H1 (cell line): ENCODE results near the gene SYT13. TPM values are rescaled to one million over a fixed set of nuclear protein-coding genes. Genes with fewer than 3 reads are reported as not detected.

Source experiments
- EGR1 ChIP-seq: IDR thresholded peaks from 2 replicates; pipeline ENCODE4 v1.6.1; 2011; ENCODE audit warnings: low read depth, low read length, borderline replicate concordance
- PHF8 ChIP-seq: fragments of 200-600 bp; sonication (generic); conservative IDR thresholded peaks from 2 replicates; pipeline ENCODE4 v1.7.1; 2012; ENCODE audit warnings: low read depth, mild to moderate bottlenecking, inconsistent platforms, low read length, moderate library complexity
- polyA plus RNA-seq, 7 experiments: library from polyadenylated mRNA; depleted of rRNA in 3 of 7; stranded (reverse) in 5 of 7; unstranded in 2 of 7; fragments of >200 nt in 5 of 7; fragments of 200-250 nt in 2 of 7; gene quantifications; 1 replicate in 5 of 7; 2 replicates in 1 of 7; 4 replicates in 1 of 7; pipeline versions ENCODE4 v1.2.1 to v1.2.3, GENCODE V29; 2011 to 2013; ENCODE audit warnings: missing spikeins in 2 of 7, mixed read lengths in 2 of 7
- total RNA-seq: library from RNA; stranded (reverse); fragmentation: NEBNext Ultra II Directional; extraction: Animal tissue kit (Norgen Biotek cat#: 25700); gene quantifications from 2 replicates; pipeline ENCODE4 v1.2.1, GENCODE V29; 2021
- TF ChIP-seq, protein P1 (sequence below): fragments of 300-600 bp; sonication (generic); IDR thresholded peaks from 2 replicates; pipeline ENCODE4 v1.7.1; 2012; ENCODE audit warnings: low read length, moderate library complexity, mild to moderate bottlenecking, inconsistent platforms; ENCODE audit not compliant: insufficient replicate concordance

Gene SYT13
- total and polyA plus RNA-seq, 2 of the 8 experiments (the other 6 are each of a cell fraction or from before 2014, with no cell fraction given) = 4.8 to 13.2 TPM

- TF ChIP-seq, protein P1, sequence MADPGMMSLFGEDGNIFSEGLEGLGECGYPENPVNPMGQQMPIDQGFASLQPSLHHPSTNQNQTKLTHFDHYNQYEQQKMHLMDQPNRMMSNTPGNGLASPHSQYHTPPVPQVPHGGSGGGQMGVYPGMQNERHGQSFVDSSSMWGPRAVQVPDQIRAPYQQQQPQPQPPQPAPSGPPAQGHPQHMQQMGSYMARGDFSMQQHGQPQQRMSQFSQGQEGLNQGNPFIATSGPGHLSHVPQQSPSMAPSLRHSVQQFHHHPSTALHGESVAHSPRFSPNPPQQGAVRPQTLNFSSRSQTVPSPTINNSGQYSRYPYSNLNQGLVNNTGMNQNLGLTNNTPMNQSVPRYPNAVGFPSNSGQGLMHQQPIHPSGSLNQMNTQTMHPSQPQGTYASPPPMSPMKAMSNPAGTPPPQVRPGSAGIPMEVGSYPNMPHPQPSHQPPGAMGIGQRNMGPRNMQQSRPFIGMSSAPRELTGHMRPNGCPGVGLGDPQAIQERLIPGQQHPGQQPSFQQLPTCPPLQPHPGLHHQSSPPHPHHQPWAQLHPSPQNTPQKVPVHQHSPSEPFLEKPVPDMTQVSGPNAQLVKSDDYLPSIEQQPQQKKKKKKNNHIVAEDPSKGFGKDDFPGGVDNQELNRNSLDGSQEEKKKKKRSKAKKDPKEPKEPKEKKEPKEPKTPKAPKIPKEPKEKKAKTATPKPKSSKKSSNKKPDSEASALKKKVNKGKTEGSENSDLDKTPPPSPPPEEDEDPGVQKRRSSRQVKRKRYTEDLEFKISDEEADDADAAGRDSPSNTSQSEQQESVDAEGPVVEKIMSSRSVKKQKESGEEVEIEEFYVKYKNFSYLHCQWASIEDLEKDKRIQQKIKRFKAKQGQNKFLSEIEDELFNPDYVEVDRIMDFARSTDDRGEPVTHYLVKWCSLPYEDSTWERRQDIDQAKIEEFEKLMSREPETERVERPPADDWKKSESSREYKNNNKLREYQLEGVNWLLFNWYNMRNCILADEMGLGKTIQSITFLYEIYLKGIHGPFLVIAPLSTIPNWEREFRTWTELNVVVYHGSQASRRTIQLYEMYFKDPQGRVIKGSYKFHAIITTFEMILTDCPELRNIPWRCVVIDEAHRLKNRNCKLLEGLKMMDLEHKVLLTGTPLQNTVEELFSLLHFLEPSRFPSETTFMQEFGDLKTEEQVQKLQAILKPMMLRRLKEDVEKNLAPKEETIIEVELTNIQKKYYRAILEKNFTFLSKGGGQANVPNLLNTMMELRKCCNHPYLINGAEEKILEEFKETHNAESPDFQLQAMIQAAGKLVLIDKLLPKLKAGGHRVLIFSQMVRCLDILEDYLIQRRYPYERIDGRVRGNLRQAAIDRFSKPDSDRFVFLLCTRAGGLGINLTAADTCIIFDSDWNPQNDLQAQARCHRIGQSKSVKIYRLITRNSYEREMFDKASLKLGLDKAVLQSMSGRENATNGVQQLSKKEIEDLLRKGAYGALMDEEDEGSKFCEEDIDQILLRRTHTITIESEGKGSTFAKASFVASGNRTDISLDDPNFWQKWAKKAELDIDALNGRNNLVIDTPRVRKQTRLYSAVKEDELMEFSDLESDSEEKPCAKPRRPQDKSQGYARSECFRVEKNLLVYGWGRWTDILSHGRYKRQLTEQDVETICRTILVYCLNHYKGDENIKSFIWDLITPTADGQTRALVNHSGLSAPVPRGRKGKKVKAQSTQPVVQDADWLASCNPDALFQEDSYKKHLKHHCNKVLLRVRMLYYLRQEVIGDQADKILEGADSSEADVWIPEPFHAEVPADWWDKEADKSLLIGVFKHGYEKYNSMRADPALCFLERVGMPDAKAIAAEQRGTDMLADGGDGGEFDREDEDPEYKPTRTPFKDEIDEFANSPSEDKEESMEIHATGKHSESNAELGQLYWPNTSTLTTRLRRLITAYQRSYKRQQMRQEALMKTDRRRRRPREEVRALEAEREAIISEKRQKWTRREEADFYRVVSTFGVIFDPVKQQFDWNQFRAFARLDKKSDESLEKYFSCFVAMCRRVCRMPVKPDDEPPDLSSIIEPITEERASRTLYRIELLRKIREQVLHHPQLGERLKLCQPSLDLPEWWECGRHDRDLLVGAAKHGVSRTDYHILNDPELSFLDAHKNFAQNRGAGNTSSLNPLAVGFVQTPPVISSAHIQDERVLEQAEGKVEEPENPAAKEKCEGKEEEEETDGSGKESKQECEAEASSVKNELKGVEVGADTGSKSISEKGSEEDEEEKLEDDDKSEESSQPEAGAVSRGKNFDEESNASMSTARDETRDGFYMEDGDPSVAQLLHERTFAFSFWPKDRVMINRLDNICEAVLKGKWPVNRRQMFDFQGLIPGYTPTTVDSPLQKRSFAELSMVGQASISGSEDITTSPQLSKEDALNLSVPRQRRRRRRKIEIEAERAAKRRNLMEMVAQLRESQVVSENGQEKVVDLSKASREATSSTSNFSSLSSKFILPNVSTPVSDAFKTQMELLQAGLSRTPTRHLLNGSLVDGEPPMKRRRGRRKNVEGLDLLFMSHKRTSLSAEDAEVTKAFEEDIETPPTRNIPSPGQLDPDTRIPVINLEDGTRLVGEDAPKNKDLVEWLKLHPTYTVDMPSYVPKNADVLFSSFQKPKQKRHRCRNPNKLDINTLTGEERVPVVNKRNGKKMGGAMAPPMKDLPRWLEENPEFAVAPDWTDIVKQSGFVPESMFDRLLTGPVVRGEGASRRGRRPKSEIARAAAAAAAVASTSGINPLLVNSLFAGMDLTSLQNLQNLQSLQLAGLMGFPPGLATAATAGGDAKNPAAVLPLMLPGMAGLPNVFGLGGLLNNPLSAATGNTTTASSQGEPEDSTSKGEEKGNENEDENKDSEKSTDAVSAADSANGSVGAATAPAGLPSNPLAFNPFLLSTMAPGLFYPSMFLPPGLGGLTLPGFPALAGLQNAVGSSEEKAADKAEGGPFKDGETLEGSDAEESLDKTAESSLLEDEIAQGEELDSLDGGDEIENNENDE = no peak
- TF ChIP-seq EGR1 (no peak), PHF8 (no peak)
Measured at GRCh38 chr11:45316258-45316657, 30.1 kb upstream of the SYT13 start (continued).
